ENCODE measurements around the gene RANBP3L. TPM values are rescaled to one million over a fixed set of nuclear protein-coding genes. Genes with fewer than 3 reads are reported as not detected.

RANBP3L gene
- total and polyA plus RNA-seq, 10 of the 15 experiments (the other 5 are each of a cell fraction or from before 2014, with no cell fraction given): 0.02 to 0.29 (median 0.06) TPM; not detected in 4

DNA sequence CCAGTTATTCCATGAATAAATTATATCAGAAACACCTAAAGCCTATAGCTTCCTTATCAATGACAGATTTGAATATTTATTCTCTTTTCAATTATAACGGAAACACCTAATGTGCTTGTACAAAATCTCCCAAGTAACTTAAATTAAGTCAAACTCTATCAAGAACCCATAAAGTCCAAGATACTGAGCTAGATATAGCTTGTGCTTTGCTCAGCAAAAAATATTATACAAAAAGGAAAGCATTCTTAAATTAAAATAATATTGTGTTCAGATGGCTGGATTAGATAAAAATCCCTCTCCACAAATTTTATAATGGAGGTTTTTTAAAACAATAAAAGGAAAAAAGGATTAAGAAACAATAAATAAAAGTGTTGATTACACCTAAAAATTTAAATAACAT, 83.7 kb downstream of the RANBP3L start:
- Histone ChIP-seq H3K27me3 (replicated peaks in 1 of 2; ENCODE audit: control insufficient read depth in 2 of 2, insufficient read depth in 2 of 2, low read length in 1 of 2) (no peaks in the 10 kb centered on the region), H3K9me3 (replicated peaks; ENCODE audit: control insufficient read depth, insufficient read depth, low read length) (no peaks in the 10 kb centered on the region), H3K9ac (ENCODE audit: control insufficient read depth, insufficient read depth, low read length) (no peak overlapping the region), H3K36me3 (ENCODE audit: control insufficient read depth in 2 of 2, insufficient read depth in 2 of 2, low read length in 1 of 2) (no peaks in the 10 kb centered on the region; a peak in 1 of 4 replicates), H4K20me1 (ENCODE audit: control insufficient read depth, insufficient read depth) (no peaks in the 10 kb centered on the region), H3K79me2 (ENCODE audit: control insufficient read depth, insufficient read depth, low read length) (no peaks in the 10 kb centered on the region), H3K4me2 (ENCODE audit: control insufficient read depth, insufficient read depth) (no peak overlapping the region), H3K4me1 (ENCODE audit: control insufficient read depth, insufficient read depth, low read length) (no peaks in the 10 kb centered on the region), H3K4me3 (no peak overlapping the region), H3K27ac (ENCODE audit: control insufficient read depth, insufficient read depth) (no peak overlapping the region), H2AFZ (ENCODE audit: control insufficient read depth, low read depth, low read length) (no peak overlapping the region)
- SMC1A ChIA-PET (ENCODE audit: uncharacterized antibody, unreplicated experiment): interaction anchor here (0.7 to 3.4 kb wide), 7 partner anchors 9 to 47 kb away, joined by 3 to 9 read pairs (median 3); no protein-coding TSS in a partner anchor
- intact Hi-C loops (cut with micrococcal nuclease; ENCODE audit: unreplicated experiment): no loop called here
- no TSS peak for BruUV-seq (replicated peaks)
- DNase-seq (ENCODE audit: low read depth, low spot score): no peak
- 95% methylated on average over 1 of the region's 1 CpG for WGBS (ENCODE audit: insufficient coverage, insufficient replicate concordance, low lambda C conversion rate, missing lambda C conversion rate)
- POLR2A ChIA-PET: interaction anchor here (1.5 kb wide), 1 partner anchor 23 kb away, joined by 3 read pairs; no protein-coding TSS in a partner anchor
- no peak for FAIRE-seq
- CTCF ChIA-PET: interaction anchor here (0.6 to 3.1 kb wide), 11 partner anchors 20 to 978 kb away, joined by 3 to 12 read pairs (median 3); partner anchors contain the start of gene NADK2
- RAD21 ChIA-PET (ENCODE audit: unreplicated experiment): interaction anchor here (1.2 to 1.6 kb wide), 2 partner anchors 23 to 139 kb away, joined by 3 to 4 read pairs; partner anchors contain the start of gene NADK2
- TF ChIP-seq CBX3 (IDR thresholded peaks at IDR 0.05; ENCODE audit: borderline replicate concordance, low read depth) (no peak), CBFB (IDR thresholded peaks at IDR 0.05; ENCODE audit: low read depth) (no peak), MEF2B (IDR thresholded peaks at IDR 0.05; ENCODE audit: partially characterized antibody, poor library complexity, severe bottlenecking) (no peak), BHLHE40 (IDR thresholded peaks at IDR 0.05; ENCODE audit: borderline replicate concordance in 1 of 2, low read depth in 2 of 2, low read length in 1 of 2) (no peak), FOXM1 (IDR thresholded peaks at IDR 0.05; ENCODE audit: low read depth, low read length) (no peak), ESRRA (IDR thresholded peaks at IDR 0.05; ENCODE audit: low read length) (no peak), SMAD5 (IDR thresholded peaks at IDR 0.05; ENCODE audit: low read depth) (no peak), RAD21 (IDR thresholded peaks at IDR 0.05; ENCODE audit: insufficient read depth, low read depth, low read length) (no peak), STAT1 (conservative IDR thresholded peaks at IDR 0.05) (no peak), POLR2A (IDR thresholded peaks at IDR 0.05; ENCODE audit: low read depth, low read length) (no peak), HDAC6 (IDR thresholded peaks at IDR 0.05; ENCODE audit: unreplicated experiment) (no peak), NFIC (IDR thresholded peaks at IDR 0.05; ENCODE audit: low read depth, low read length) (no peak), RBBP5 (conservative IDR thresholded peaks at IDR 0.05) (no peak)
- TF ChIP-seq, protein P1, sequence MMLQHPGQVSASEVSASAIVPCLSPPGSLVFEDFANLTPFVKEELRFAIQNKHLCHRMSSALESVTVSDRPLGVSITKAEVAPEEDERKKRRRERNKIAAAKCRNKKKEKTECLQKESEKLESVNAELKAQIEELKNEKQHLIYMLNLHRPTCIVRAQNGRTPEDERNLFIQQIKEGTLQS (IDR thresholded peaks at IDR 0.05; ENCODE audit: borderline replicate concordance, extremely low read depth, low read depth, low read length): no peak
- TF ChIP-seq, protein P2, sequence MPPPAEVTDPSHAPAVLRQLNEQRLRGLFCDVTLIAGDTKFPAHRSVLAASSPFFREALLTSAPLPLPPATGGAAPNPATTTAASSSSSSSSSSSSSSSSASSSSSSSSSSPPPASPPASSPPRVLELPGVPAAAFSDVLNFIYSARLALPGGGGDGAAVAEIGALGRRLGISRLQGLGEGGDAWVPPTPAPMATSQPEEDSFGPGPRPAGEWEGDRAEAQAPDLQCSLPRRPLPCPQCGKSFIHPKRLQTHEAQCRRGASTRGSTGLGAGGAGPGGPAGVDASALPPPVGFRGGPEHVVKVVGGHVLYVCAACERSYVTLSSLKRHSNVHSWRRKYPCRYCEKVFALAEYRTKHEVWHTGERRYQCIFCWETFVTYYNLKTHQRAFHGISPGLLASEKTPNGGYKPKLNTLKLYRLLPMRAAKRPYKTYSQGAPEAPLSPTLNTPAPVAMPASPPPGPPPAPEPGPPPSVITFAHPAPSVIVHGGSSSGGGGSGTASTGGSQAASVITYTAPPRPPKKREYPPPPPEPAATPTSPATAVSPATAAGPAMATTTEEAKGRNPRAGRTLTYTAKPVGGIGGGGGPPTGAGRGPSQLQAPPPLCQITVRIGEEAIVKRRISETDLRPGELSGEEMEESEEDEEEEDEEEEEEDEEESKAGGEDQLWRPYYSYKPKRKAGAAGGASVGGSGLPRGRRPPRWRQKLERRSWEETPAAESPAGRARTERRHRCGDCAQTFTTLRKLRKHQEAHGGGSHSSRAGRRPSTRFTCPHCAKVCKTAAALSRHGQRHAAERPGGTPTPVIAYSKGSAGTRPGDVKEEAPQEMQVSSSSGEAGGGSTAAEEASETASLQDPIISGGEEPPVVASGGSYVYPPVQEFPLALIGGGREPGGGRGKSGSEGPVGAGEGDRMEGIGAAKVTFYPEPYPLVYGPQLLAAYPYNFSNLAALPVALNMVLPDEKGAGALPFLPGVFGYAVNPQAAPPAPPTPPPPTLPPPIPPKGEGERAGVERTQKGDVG (CRISPR knock-in tag; IDR thresholded peaks at IDR 0.05): no peak
- no peak for ATAC-seq
- in situ Hi-C loops (cut with MboI): no loop called here
